DOHH2 (cell line): ENCODE measurements around the gene P2RX3.

Source experiments
- H3F3A ChIP-seq: fragments of 200-600 bp; sonication (generic), shearing (Covaris generic); 2 replicates; pipeline ENCODE4 v1.6.0; 2016; ENCODE audit warnings: antibody characterized with exemption, mild to moderate bottlenecking; ENCODE audit not compliant: control insufficient read depth, insufficient read depth
- H3K27ac ChIP-seq: fragments of 200-600 bp; sonication (generic); 2 replicates; pipeline ENCODE4 v1.5.1; 2014; ENCODE audit warnings: low read depth, mild to moderate bottlenecking, low read length, moderate library complexity
- H3K27me3 ChIP-seq: fragments of 200-600 bp; sonication (generic); 2 replicates; pipeline ENCODE4 v1.6.1; 2014; ENCODE audit warnings: mild to moderate bottlenecking, low read length, mixed read lengths; ENCODE audit not compliant: control insufficient read depth
- H3K36me3 ChIP-seq: fragments of 200-600 bp; sonication (generic); 2 replicates; pipeline ENCODE4 v1.6.1; 2014; ENCODE audit warnings: mild to moderate bottlenecking, low read length, moderate library complexity, mixed read lengths; ENCODE audit not compliant: control insufficient read depth
- H3K4me1 ChIP-seq: fragments of 200-600 bp; sonication (generic); 2 replicates; pipeline ENCODE4 v1.6.1; 2014; ENCODE audit warnings: mild to moderate bottlenecking, low read length, mixed read lengths; ENCODE audit not compliant: control insufficient read depth
- H3K4me2 ChIP-seq: fragments of 200-600 bp; sonication (generic); 2 replicates; pipeline ENCODE4 v1.6.0; 2014; ENCODE audit warnings: mild to moderate bottlenecking, low read length, moderate library complexity
- H3K4me3 ChIP-seq: fragments of 200-600 bp; sonication (generic); 2 replicates; pipeline ENCODE4 v1.5.1; 2014; ENCODE audit warnings: mild to moderate bottlenecking, low read length, mixed read lengths
- H3K79me2 ChIP-seq: fragments of 200-600 bp; sonication (generic); 2 replicates; pipeline ENCODE4 v1.6.1; 2014; ENCODE audit warnings: mild to moderate bottlenecking, low read length, mixed read lengths; ENCODE audit not compliant: control insufficient read depth
- H3K9me2 ChIP-seq: fragments of 200-600 bp; sonication (generic); replicated peaks from 2 replicates; pipeline ENCODE4 v1.6.1; 2014; ENCODE audit warnings: mild to moderate bottlenecking, low read length, mixed read lengths; ENCODE audit not compliant: control insufficient read depth
- H3K9me3 ChIP-seq: fragments of 200-600 bp; sonication (generic); 2 replicates; pipeline ENCODE4 v1.6.1; 2014; ENCODE audit warnings: antibody characterized with exemption, low read length, mixed read lengths; ENCODE audit not compliant: control insufficient read depth, insufficient read depth
- H4K20me1 ChIP-seq: fragments of 200-600 bp; sonication (generic); 2 replicates; pipeline ENCODE4 v1.6.0; 2014; ENCODE audit warnings: low read depth, mild to moderate bottlenecking, antibody characterized with exemption, low read length, moderate library complexity; ENCODE audit not compliant: control insufficient read depth, insufficient read depth
- CTCF ChIP-seq: fragments of 200-600 bp; sonication (generic); IDR thresholded peaks from one replicate; pipeline ENCODE4 v1.5.1; 2014; ENCODE audit warnings: antibody characterized with exemption, mild to moderate bottlenecking, low read depth, low read length; ENCODE audit not compliant: poor library complexity, severe bottlenecking
- EZH2phosphoT487 ChIP-seq: fragments of 200-600 bp; sonication (generic); IDR thresholded peaks from 2 replicates; pipeline ENCODE4 v1.6.1; 2017; ENCODE audit warnings: borderline replicate concordance, mild to moderate bottlenecking, antibody characterized with exemption, low read length, moderate library complexity, mixed read lengths

Gene P2RX3

GRCh38 chr11:57338142-57338541 is at the start of gene P2RX3:
P2RX3 (plus strand) TSS chr11:57338352; CDS start chr11:57338551, 199 bp downstream.
- peaks cover 24% of the 10 kb centered on the region for H3K36me3 ChIP-seq
- H3K9me2 ChIP-seq = no peaks in the 10 kb centered on the region
- H3K9me3 ChIP-seq = no peaks in the 10 kb centered on the region
- no peaks in the 10 kb centered on the region for H3F3A ChIP-seq
- no peak for TF ChIP-seq EZH2phosphoT487
- no peak for TF ChIP-seq CTCF
- no peak within 1 kb of the TSS for H3K27ac ChIP-seq
- H3K4me1 ChIP-seq = peaks cover 21% of the 10 kb centered on the region
- H3K79me2 ChIP-seq = peaks cover 31% of the 10 kb centered on the region
- H3K27me3 ChIP-seq = no peaks in the 10 kb centered on the region
- no peak within 1 kb of the TSS for H3K4me2 ChIP-seq
- no peak within 1 kb of the TSS for H3K4me3 ChIP-seq
- H4K20me1 ChIP-seq = no peaks in the 10 kb centered on the region

- no peaks in the 10 kb centered on the region for H3K4me1 ChIP-seq
- H3K4me3 ChIP-seq = no peak overlapping the region
- no peak overlapping the region for H3K4me2 ChIP-seq
- no peaks in the 10 kb centered on the region for H3K36me3 ChIP-seq
- no peaks in the 10 kb centered on the region for H3K79me2 ChIP-seq
- no peaks in the 10 kb centered on the region for H3F3A ChIP-seq
- no peak overlapping the region for H3K27ac ChIP-seq
- H4K20me1 ChIP-seq = no peaks in the 10 kb centered on the region
- no peak for TF ChIP-seq CTCF
- no peak for TF ChIP-seq EZH2phosphoT487
- peaks cover 15% of the 10 kb centered on the region; the same call in 1 of the 2 replicates for H3K27me3 ChIP-seq
- no peaks in the 10 kb centered on the region; the same call in 1 of the 2 replicates for H3K9me2 ChIP-seq
- H3K9me3 ChIP-seq = no peaks in the 10 kb centered on the region
Observed at GRCh38 chr11:57288771-57289579, 49.2 kb upstream of the P2RX3 start.

- Histone ChIP-seq H4K20me1 (no peaks in the 10 kb centered on the region), H3K27me3 (peaks cover 15% of the 10 kb centered on the region; the same call in 1 of the 2 replicates), H3F3A (no peaks in the 10 kb centered on the region), H3K9me2 (no peaks in the 10 kb centered on the region; the same call in 1 of the 2 replicates), H3K4me2 (no peak overlapping the region), H3K9me3 (no peaks in the 10 kb centered on the region), H3K4me3 (no peak overlapping the region), H3K79me2 (no peaks in the 10 kb centered on the region), H3K36me3 (no peaks in the 10 kb centered on the region), H3K27ac (no peak overlapping the region), H3K4me1 (no peaks in the 10 kb centered on the region)
- TF ChIP-seq EZH2phosphoT487 (no peak), CTCF (no peak)
Observed at GRCh38 chr11:57290288-57290687, 47.9 kb upstream of the P2RX3 start.
